Tibial nerve (tissue), 4 donors: Measurements from ENCODE around the gene NUP107. TPM values are rescaled to one million over a fixed set of nuclear protein-coding genes. Genes with fewer than 3 reads are reported as not detected.

Experiments
- DNase-seq, 2 donors: peaks; one replicate each; pipeline ENCODE4 v3.0.0-alpha.2; 2019; ENCODE audit warnings: low spot score in 2 of 2
- H3K27ac ChIP-seq, 4 donors: fragments of 200-600 bp; sonication (generic) in 3 of 4; one replicate each; pipeline ENCODE4 v1.5.1; 2017 to 2019; ENCODE audit warnings: mild to moderate bottlenecking in 1 of 4
- H3K27me3 ChIP-seq, 2 donors: fragments of 200-600 bp; sonication (generic) in 1 of 2; one replicate each; pipeline versions ENCODE4 v1.5.1 to v1.6.0; 2017 to 2019
- H3K36me3 ChIP-seq, 3 donors: fragments of 200-600 bp; sonication (generic); one replicate each; pipeline ENCODE4 v1.5.1; 2018 to 2019
- H3K4me1 ChIP-seq, 4 donors: fragments of 200-600 bp; sonication (generic) in 3 of 4; one replicate each; pipeline ENCODE4 v1.5.1; 2017 to 2019
- H3K4me3 ChIP-seq, 4 donors: fragments of 200-600 bp; sonication (generic) in 3 of 4; one replicate each; pipeline ENCODE4 v1.5.1; 2017 to 2019; ENCODE audit warnings: mild to moderate bottlenecking in 1 of 4, moderate library complexity in 1 of 4
- H3K9me3 ChIP-seq, 4 donors: fragments of 200-600 bp; sonication (generic) in 3 of 4; one replicate each; pipeline ENCODE4 v1.5.1; 2017 to 2019
- CTCF ChIP-seq, 5 experiments: fragments of 200-600 bp in 3 of 5; fragments of 450-650 bp in 2 of 5; sonication (generic) in 3 of 5; IDR thresholded peaks; one replicate each; pipeline ENCODE4 v1.5.1; 2016 to 2019; ENCODE audit warnings: antibody characterized with exemption in 5 of 5, mild to moderate bottlenecking in 3 of 5, moderate library complexity in 2 of 5
- EP300 ChIP-seq, 2 donors: sonication (generic); formaldehyde crosslinking; IDR thresholded peaks; one replicate each; pipeline ENCODE4 v1.6.1; 2017; ENCODE audit warnings: antibody characterized with exemption in 2 of 2, mild to moderate bottlenecking in 1 of 2
- POLR2A ChIP-seq, 2 donors: fragments of 450-650 bp; IDR thresholded peaks; one replicate each; pipeline ENCODE4 v1.6.1; 2017; ENCODE audit warnings: antibody characterized with exemption in 2 of 2, mild to moderate bottlenecking in 2 of 2, moderate library complexity in 2 of 2
- whole genome bisulfite sequencing, 2 donors: methylation state at CpG; one replicate each; pipeline ENCODE4 v1.1.5; 2018; 5-methylcytosine and 5-hydroxymethylcytosine counted together
- total RNA-seq, 4 donors: library from RNA; depleted of rRNA; stranded (reverse); fragments of >200 nt; gene quantifications; one replicate each; pipeline ENCODE4 v1.1.0, GENCODE V29; 2016

Gene NUP107
- total RNA-seq, 4 donors from 2014 or later = 30.3 to 38.0 (median 31.6) TPM

GRCh38 chr12:68793975-68794652 lies 107.3 kb downstream of the NUP107 start:
- no peak for TF ChIP-seq POLR2A (IDR thresholded peaks at IDR 0.05)
- TF ChIP-seq CTCF (IDR thresholded peaks at IDR 0.05) = no peak
- TF ChIP-seq EP300 (IDR thresholded peaks at IDR 0.05) = no peak
- peaks cover 0 to 9% (median 0%) of the 10 kb centered on the region in 3 donors for H3K36me3 ChIP-seq
- no peaks in the 10 kb centered on the region for H3K9me3 ChIP-seq
- H3K4me3 ChIP-seq = no peak overlapping the region
- H3K27ac ChIP-seq = no peak overlapping the region
- no peaks in the 10 kb centered on the region for H3K4me1 ChIP-seq
- no peak for DNase-seq
- WGBS, 2 donors = 79 to 91% methylated on average over 4 of the region's 4 CpGs
- no peaks in the 10 kb centered on the region for H3K27me3 ChIP-seq

GRCh38 chr12:68794653-68795251 lies 108.0 kb downstream of the NUP107 start:
- TF ChIP-seq CTCF (IDR thresholded peaks at IDR 0.05) = no peak
- TF ChIP-seq EP300 (IDR thresholded peaks at IDR 0.05) = no peak
- no peak for TF ChIP-seq POLR2A (IDR thresholded peaks at IDR 0.05)
- Histone ChIP-seq H3K27ac (no peak overlapping the region), H3K36me3 (peaks cover 0 to 9% (median 0%) of the 10 kb centered on the region in 3 donors), H3K27me3 (no peaks in the 10 kb centered on the region), H3K4me3 (no peak overlapping the region), H3K4me1 (no peaks in the 10 kb centered on the region), H3K9me3 (no peaks in the 10 kb centered on the region)
- no peak for DNase-seq
- 90 to 97% methylated on average over 3 of the region's 3 CpGs for WGBS, 2 donors

Other genes starting within 250 kb of the NUP107 start
- 100 to 1,000 TPM; 117 to 194 (median 161) TPM for gene RAP1B, start 76.1 kb upstream of the NUP107 start, total RNA-seq
- gene SLC35E3, start 59.2 kb downstream of the NUP107 start, total RNA-seq = 10 to 100 TPM in 1 of 4 donors, 1 to 10 TPM in 3; 2.9 to 23.1 (median 3.6) TPM
- gene MDM2, start 121.2 kb downstream of the NUP107 start, total RNA-seq = 10 to 100 TPM; 75.9 to 99.6 (median 85.8) TPM
- gene CPM, start 246.2 kb downstream of the NUP107 start, total RNA-seq = 100 to 1,000 TPM in 1 of 4 donors, 10 to 100 TPM in 3; 54.0 to 117 (median 75.2) TPM